ENCODE data around the gene OSBPL5. TPM values are rescaled to one million over a fixed set of nuclear protein-coding genes. Genes with fewer than 3 reads are reported as not detected.
A peak's percentile ranks its signal among the peaks of the same experiment; 100 is the strongest.

Gene OSBPL5
- total and polyA plus RNA-seq, 11 donors, result 10.1 to 27.7 (median 16.4) TPM

- H3K27ac ChIP-seq, result peak overlapping the region in 10 of 12 donors; percentile 13 to 88 (median 66)
- no peaks in the 10 kb centered on the region for H3K36me3 ChIP-seq
- H3K27me3 ChIP-seq, result no peaks in the 10 kb centered on the region
- ATAC-seq (no peak), DNase-seq (peak in 2 of 5 donors; percentile 21 to 22)
- H3K9me3 ChIP-seq, result no peaks in the 10 kb centered on the region
- no peak for TF ChIP-seq POLR2A (IDR thresholded peaks at IDR 0.05)
- TF ChIP-seq CTCF (IDR thresholded peaks at IDR 0.05), result no peak
- H3K4me1 ChIP-seq, result peaks cover 7 to 80% (median 63%) of the 10 kb centered on the region in 12 donors
- WGBS, 4 donors, result 76 to 87% (median 80%) methylated on average over 5 to 7 of the region's 7 CpGs
- intact Hi-C loops (cut with DNase I), result loop anchor here in 4 of 10 donors (5.0 to 10.0 kb wide), 3 partner anchors 35 to 107 kb away; partner anchors contain the start of gene CARS1 (in 2 of the 4)
- peak overlapping the region in 6 of 12 donors; percentile 48 to 82 (median 61) for H3K4me3 ChIP-seq
Observed at GRCh38 chr11:3161720-3162409, 3.2 kb downstream of the OSBPL5 start.

GRCh38 chr11:3161309-3161708 is 3.8 kb downstream of the OSBPL5 start:
- Histone ChIP-seq H3K4me3 (peak overlapping the region in 9 of 12 donors; percentile 48 to 65 (median 61)), H3K36me3 (no peaks in the 10 kb centered on the region), H3K27ac (peak overlapping the region in 11 of 12 donors; percentile 13 to 88 (median 69)), H3K9me3 (no peaks in the 10 kb centered on the region), H3K4me1 (peaks cover 7 to 83% (median 64%) of the 10 kb centered on the region in 12 donors), H3K27me3 (no peaks in the 10 kb centered on the region)
- WGBS, 4 donors, result 70 to 78% (median 73%) methylated on average over 12 to 14 of the region's 14 CpGs
- ATAC-seq (peak in 2 of 4 donors; percentile 11 to 18), DNase-seq (peak in 3 of 5 donors; percentile 41 to 63 (median 47))
- intact Hi-C loops (cut with DNase I), result loop anchor here in 4 of 10 donors (5.0 to 10.0 kb wide), 3 partner anchors 34 to 107 kb away; partner anchors contain the start of gene CARS1 (in 2 of the 4)
- TF ChIP-seq POLR2A (IDR thresholded peaks at IDR 0.05) (no peak), CTCF (IDR thresholded peaks at IDR 0.05) (no peak)

GRCh38 chr11:3160252-3161031 is 4.7 kb downstream of the OSBPL5 start:
- no peaks in the 10 kb centered on the region for H3K27me3 ChIP-seq
- H3K9me3 ChIP-seq, result no peaks in the 10 kb centered on the region
- 1 to 4% (median 2%) methylated on average over 24 to 48 of the region's 48 CpGs for WGBS, 4 donors
- peak overlapping the region; percentile 7 to 88 (median 72) for H3K27ac ChIP-seq
- ATAC-seq (peak; percentile 74 to 88 (median 84)), DNase-seq (peak; percentile 88 to 94 (median 92))
- H3K4me3 ChIP-seq, result peak overlapping the region; percentile 6 to 65 (median 58)
- peaks cover 7 to 85% (median 66%) of the 10 kb centered on the region in 12 donors for H3K4me1 ChIP-seq
- H3K36me3 ChIP-seq, result no peaks in the 10 kb centered on the region
- TF ChIP-seq CTCF (IDR thresholded peaks at IDR 0.05) (no peak), POLR2A (IDR thresholded peaks at IDR 0.05) (no peak)
- intact Hi-C loops (cut with DNase I), result loop anchor here in 4 of 10 donors (5.0 to 10.0 kb wide), 3 partner anchors 33 to 106 kb away; partner anchors contain the start of gene CARS1 (in 2 of the 4)

Data from heart left ventricle (tissue), 16 donors.